PC-3 (cell line): ENCODE data around the gene MRPS7. TPM values are rescaled to one million over a fixed set of nuclear protein-coding genes. Genes with fewer than 3 reads are reported as not detected.

Experiments used
- ATAC-seq: fragments of 200-7000 bp; cut with Tn5 transposase; 2 replicates; pipeline ENCODE4 v1.9.1; 2020; ENCODE audit warnings: mild to moderate bottlenecking, moderate library complexity
- BruUV-seq: library from RNA; stranded (reverse); fragments of 400-500 nt; replicated peaks from 2 replicates; lab custom pipeline; 2021; lab: Mats Ljungman, UMichigan
- CTCF ChIA-PET: fragments of 300-600 bp; sonication (Branson Sonifier 250); formaldehyde crosslinking; loops from one replicate; lab custom pipeline; 2022; ENCODE audit warnings: antibody characterized with exemption; lab: Charles Lee
- POLR2A ChIA-PET: fragments of 300-600 bp; sonication (Branson Sonifier 250); formaldehyde crosslinking; loops from one replicate; lab custom pipeline; 2022; ENCODE audit warnings: antibody characterized with exemption; ENCODE audit not compliant: unreplicated experiment; lab: Charles Lee
- DNase-seq: peaks from one replicate; pipeline ENCODE4 v3.0.0-alpha.2; 2015
- H2AFZ ChIP-seq: fragments of 300-600 bp; sonication (generic); 2 replicates; pipeline ENCODE4 v1.6.0; 2016; ENCODE audit warnings: antibody characterized with exemption, low read length
- H3F3A ChIP-seq: fragments of 300-600 bp; sonication (generic); one replicate; pipeline ENCODE4 v1.6.0; 2017; ENCODE audit warnings: antibody characterized with exemption, low read length, control low read depth, mild to moderate bottlenecking; ENCODE audit not compliant: unreplicated experiment
- H3K27ac ChIP-seq: fragments of 300-600 bp; sonication (generic); 2 replicates; pipeline ENCODE4 v1.5.1; 2016; ENCODE audit warnings: mild to moderate bottlenecking, low read length
- H3K27me3 ChIP-seq: fragments of 300-600 bp; sonication (generic); 2 replicates; pipeline ENCODE4 v1.6.1; 2016; ENCODE audit warnings: low read length, mixed read lengths
- H3K36me3 ChIP-seq: fragments of 300-600 bp; sonication (generic); 2 replicates; pipeline ENCODE4 v1.6.1; 2016; ENCODE audit warnings: low read depth, mixed run types, low read length, mixed read lengths
- H3K4me1 ChIP-seq: fragments of 300-600 bp; sonication (generic); 2 replicates; pipeline ENCODE4 v1.5.1; 2016; ENCODE audit warnings: low read length; ENCODE audit not compliant: insufficient read depth
- H3K4me2 ChIP-seq: fragments of 300-600 bp; sonication (generic); 2 replicates; pipeline ENCODE4 v1.6.0; 2016; ENCODE audit warnings: low read length
- H3K4me3 ChIP-seq: fragments of 300-600 bp; sonication (generic); 2 replicates; pipeline ENCODE4 v1.5.1; 2016; ENCODE audit warnings: mild to moderate bottlenecking, low read length, mixed read lengths
- H3K79me2 ChIP-seq: fragments of 300-600 bp; sonication (generic); 2 replicates; pipeline ENCODE4 v1.6.1; 2017; ENCODE audit warnings: low read length, mixed read lengths
- H3K9ac ChIP-seq: fragments of 300-600 bp; sonication (generic); 2 replicates; pipeline ENCODE4 v1.6.0; 2016; ENCODE audit warnings: mild to moderate bottlenecking, low read length
- H3K9me2 ChIP-seq: fragments of 300-600 bp; sonication (generic); replicated peaks from 2 replicates; pipeline ENCODE4 v1.6.1; 2016; ENCODE audit warnings: mixed run types, low read length, mixed read lengths
- H3K9me3 ChIP-seq: fragments of 300-600 bp; sonication (generic); 2 replicates; pipeline ENCODE4 v1.6.1; 2016; ENCODE audit warnings: low read length, mixed read lengths
- H4K20me1 ChIP-seq: fragments of 300-600 bp; sonication (generic); 2 replicates; pipeline ENCODE4 v1.6.1; 2016; ENCODE audit warnings: low read length, mixed read lengths
- CTCF ChIP-seq: fragments of 300-600 bp; sonication (generic); conservative IDR thresholded peaks from 2 replicates; pipeline ENCODE4 v1.5.1; 2017; ENCODE audit warnings: antibody characterized with exemption, low read depth, mild to moderate bottlenecking, low read length
- EZH2 ChIP-seq: fragments of 300-600 bp; sonication (generic); IDR thresholded peaks from one replicate; pipeline ENCODE4 v1.6.1; 2017; ENCODE audit warnings: antibody characterized with exemption, mild to moderate bottlenecking, low read length; ENCODE audit not compliant: unreplicated experiment
- EZH2phosphoT487 ChIP-seq: fragments of 300-600 bp; sonication (generic); IDR thresholded peaks from 2 replicates; pipeline ENCODE4 v1.6.1; 2018; ENCODE audit warnings: mild to moderate bottlenecking, antibody characterized with exemption, low read length, borderline replicate concordance
- intact Hi-C: fragments of 100-400 bp; cut with micrococcal nuclease; formaldehyde crosslinking; loops from 2 replicates; pipeline ENCODE4 v1.9.0; 2023
- total RNA-seq: library from RNA; depleted of rRNA; stranded (reverse); fragments of >200 nt; gene quantifications from 2 replicates; pipeline ENCODE4 v1.2.3, GENCODE V29; 2014

The MRPS7 gene
- total RNA-seq, 1 experiment from 2014 or later, result 144 TPM

GRCh38 chr17:75231741-75232464, 29.8 kb upstream of the MRPS7 start:
- POLR2A ChIA-PET, result no interaction called here
- no peak for ATAC-seq

GRCh38 chr17:75232786-75233185, 28.9 kb upstream of the MRPS7 start:
- peaks cover 4% of the 10 kb centered on the region for H3F3A ChIP-seq
- DNase-seq (no peak), ATAC-seq (no peak)
- intact Hi-C loops, result no loop called here
- H3K4me3 ChIP-seq, result no peak overlapping the region
- H3K27ac ChIP-seq, result no peak overlapping the region
- H4K20me1 ChIP-seq, result no peaks in the 10 kb centered on the region
- H3K79me2 ChIP-seq, result no peaks in the 10 kb centered on the region
- ChIA-PET CTCF (interaction anchor here (1.4 kb wide), 1 partner anchor 8 kb away, joined by 3 read pairs; no protein-coding TSS in a partner anchor), POLR2A (no interaction called here)
- H3K27me3 ChIP-seq, result no peaks in the 10 kb centered on the region
- no peak overlapping the region for H3K9ac ChIP-seq
- no peak overlapping the region for H2AFZ ChIP-seq
- H3K36me3 ChIP-seq, result peaks cover 70% of the 10 kb centered on the region
- no peaks in the 10 kb centered on the region for H3K4me1 ChIP-seq
- no peaks in the 10 kb centered on the region for H3K9me3 ChIP-seq
- no peaks in the 10 kb centered on the region for H3K9me2 ChIP-seq
- no peak for TF ChIP-seq EZH2
- no peak for TF ChIP-seq CTCF
- TF ChIP-seq EZH2phosphoT487, result no peak
- H3K4me2 ChIP-seq, result no peak overlapping the region
- BruUV-seq, result no TSS peak

More at GRCh38 chr17:75231741-75232464, 29.8 kb upstream of the MRPS7 start:
- Histone ChIP-seq H3K27me3 (no peaks in the 10 kb centered on the region), H3K79me2 (no peaks in the 10 kb centered on the region), H3K4me2 (no peak overlapping the region), H3K4me1 (no peaks in the 10 kb centered on the region), H3K4me3 (no peak overlapping the region), H3K9me3 (no peaks in the 10 kb centered on the region), H3K9ac (no peak overlapping the region), H2AFZ (no peak overlapping the region), H4K20me1 (no peaks in the 10 kb centered on the region), H3K36me3 (peaks cover 66% of the 10 kb centered on the region), H3K9me2 (no peaks in the 10 kb centered on the region), H3K27ac (no peak overlapping the region), H3F3A (peaks cover 4% of the 10 kb centered on the region)
- BruUV-seq, result no TSS peak
- DNase-seq, result no peak
- CTCF ChIA-PET, result interaction anchor here (1.4 kb wide), 1 partner anchor 9 kb away, joined by 3 read pairs; no protein-coding TSS in a partner anchor
- intact Hi-C loops, result no loop called here
- no peak for TF ChIP-seq EZH2phosphoT487
- no peak for TF ChIP-seq EZH2
- TF ChIP-seq CTCF, result no peak
